DND-41 (cell line): ENCODE data around the gene ASRGL1.

Experiments
- EZH2 ChIP-seq: IDR thresholded peaks from 3 replicates; pipeline ENCODE4 v1.6.1; 2012; ENCODE audit warnings: borderline replicate concordance, low read depth, mild to moderate bottlenecking, moderate library complexity, low read length, inconsistent platforms; ENCODE audit not compliant: severe bottlenecking
- TF ChIP-seq, protein P1 (sequence below): IDR thresholded peaks from 2 replicates; pipeline ENCODE4 v1.5.1; 2012; ENCODE audit warnings: borderline replicate concordance, low read length, moderate library complexity, mild to moderate bottlenecking; ENCODE audit not compliant: poor library complexity, severe bottlenecking; ENCODE audit errors: extremely low read depth

DNA sequence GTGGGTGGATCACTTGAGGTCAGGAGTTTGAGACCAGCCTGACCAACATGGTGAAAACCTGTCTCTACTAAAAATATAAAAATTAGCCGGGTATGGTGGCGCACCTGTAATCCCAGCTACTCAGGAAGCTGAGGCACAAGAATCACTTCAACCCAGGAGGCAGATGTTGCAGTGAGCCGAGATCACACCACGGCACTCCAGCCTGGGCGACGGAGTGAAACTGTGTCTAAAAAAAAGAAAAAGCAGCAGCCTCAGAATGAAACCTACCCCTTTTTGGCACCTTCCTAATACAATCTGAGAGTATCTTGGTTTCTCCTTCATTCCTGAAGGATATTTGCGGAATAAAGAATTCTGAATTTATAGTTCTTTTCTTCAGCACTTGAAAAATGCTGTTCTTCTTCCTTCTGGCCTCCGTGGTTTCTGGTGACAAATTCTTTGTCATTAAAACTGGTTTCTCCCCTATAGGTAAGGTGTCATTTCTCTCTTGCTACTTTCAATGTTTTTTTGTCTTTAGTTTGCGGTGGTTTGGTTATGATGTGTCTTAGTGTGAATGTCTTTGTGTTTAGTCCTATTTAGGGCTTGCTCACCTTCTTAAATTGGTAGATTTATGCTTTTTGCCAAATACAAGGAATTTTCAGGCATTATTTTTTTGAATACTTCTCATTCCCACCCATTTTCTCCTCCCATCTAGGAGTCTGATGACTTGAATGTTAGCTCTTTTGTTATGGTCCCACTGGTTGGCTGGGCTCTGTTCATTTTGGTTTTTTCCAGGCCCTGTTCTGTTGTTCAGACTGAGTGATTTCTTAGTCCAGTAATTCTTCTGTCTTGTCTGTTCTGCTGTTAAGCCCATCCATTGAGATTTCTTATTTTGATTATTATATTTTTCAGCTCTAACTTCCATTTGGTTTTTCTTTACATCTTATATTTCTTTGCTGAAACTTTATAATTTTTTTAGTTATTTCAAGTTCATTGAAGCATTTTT is 15.4 kb downstream of the ASRGL1 start:
- TF ChIP-seq, protein P1, sequence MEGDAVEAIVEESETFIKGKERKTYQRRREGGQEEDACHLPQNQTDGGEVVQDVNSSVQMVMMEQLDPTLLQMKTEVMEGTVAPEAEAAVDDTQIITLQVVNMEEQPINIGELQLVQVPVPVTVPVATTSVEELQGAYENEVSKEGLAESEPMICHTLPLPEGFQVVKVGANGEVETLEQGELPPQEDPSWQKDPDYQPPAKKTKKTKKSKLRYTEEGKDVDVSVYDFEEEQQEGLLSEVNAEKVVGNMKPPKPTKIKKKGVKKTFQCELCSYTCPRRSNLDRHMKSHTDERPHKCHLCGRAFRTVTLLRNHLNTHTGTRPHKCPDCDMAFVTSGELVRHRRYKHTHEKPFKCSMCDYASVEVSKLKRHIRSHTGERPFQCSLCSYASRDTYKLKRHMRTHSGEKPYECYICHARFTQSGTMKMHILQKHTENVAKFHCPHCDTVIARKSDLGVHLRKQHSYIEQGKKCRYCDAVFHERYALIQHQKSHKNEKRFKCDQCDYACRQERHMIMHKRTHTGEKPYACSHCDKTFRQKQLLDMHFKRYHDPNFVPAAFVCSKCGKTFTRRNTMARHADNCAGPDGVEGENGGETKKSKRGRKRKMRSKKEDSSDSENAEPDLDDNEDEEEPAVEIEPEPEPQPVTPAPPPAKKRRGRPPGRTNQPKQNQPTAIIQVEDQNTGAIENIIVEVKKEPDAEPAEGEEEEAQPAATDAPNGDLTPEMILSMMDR = no peak
- TF ChIP-seq EZH2 = no peak
